Renal cortical epithelial cell (primary cell): Measurements from ENCODE around the gene BIRC6. TPM values are rescaled to one million over a fixed set of nuclear protein-coding genes. Genes with fewer than 3 reads are reported as not detected.
"Not testable (repeated sequence)": the region's sequence is repeated elsewhere in the genome, so short reads cannot be mapped to it uniquely, and the experiment has no call there.

Experiments
- DNase-seq: peaks from one replicate; pipeline ENCODE4 v3.0.0-alpha.2; 2011; ENCODE audit warnings: low read depth
- total RNA-seq: library from RNA; depleted of rRNA; stranded (reverse); fragments of >200 nt; gene quantifications from 2 replicates; pipeline ENCODE4 v1.2.3, GENCODE V29; 2014

The BIRC6 gene, protein sequence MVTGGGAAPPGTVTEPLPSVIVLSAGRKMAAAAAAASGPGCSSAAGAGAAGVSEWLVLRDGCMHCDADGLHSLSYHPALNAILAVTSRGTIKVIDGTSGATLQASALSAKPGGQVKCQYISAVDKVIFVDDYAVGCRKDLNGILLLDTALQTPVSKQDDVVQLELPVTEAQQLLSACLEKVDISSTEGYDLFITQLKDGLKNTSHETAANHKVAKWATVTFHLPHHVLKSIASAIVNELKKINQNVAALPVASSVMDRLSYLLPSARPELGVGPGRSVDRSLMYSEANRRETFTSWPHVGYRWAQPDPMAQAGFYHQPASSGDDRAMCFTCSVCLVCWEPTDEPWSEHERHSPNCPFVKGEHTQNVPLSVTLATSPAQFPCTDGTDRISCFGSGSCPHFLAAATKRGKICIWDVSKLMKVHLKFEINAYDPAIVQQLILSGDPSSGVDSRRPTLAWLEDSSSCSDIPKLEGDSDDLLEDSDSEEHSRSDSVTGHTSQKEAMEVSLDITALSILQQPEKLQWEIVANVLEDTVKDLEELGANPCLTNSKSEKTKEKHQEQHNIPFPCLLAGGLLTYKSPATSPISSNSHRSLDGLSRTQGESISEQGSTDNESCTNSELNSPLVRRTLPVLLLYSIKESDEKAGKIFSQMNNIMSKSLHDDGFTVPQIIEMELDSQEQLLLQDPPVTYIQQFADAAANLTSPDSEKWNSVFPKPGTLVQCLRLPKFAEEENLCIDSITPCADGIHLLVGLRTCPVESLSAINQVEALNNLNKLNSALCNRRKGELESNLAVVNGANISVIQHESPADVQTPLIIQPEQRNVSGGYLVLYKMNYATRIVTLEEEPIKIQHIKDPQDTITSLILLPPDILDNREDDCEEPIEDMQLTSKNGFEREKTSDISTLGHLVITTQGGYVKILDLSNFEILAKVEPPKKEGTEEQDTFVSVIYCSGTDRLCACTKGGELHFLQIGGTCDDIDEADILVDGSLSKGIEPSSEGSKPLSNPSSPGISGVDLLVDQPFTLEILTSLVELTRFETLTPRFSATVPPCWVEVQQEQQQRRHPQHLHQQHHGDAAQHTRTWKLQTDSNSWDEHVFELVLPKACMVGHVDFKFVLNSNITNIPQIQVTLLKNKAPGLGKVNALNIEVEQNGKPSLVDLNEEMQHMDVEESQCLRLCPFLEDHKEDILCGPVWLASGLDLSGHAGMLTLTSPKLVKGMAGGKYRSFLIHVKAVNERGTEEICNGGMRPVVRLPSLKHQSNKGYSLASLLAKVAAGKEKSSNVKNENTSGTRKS (N-terminal part only)
- total RNA-seq: 189 and 290 TPM in 2 replicates

DNA sequence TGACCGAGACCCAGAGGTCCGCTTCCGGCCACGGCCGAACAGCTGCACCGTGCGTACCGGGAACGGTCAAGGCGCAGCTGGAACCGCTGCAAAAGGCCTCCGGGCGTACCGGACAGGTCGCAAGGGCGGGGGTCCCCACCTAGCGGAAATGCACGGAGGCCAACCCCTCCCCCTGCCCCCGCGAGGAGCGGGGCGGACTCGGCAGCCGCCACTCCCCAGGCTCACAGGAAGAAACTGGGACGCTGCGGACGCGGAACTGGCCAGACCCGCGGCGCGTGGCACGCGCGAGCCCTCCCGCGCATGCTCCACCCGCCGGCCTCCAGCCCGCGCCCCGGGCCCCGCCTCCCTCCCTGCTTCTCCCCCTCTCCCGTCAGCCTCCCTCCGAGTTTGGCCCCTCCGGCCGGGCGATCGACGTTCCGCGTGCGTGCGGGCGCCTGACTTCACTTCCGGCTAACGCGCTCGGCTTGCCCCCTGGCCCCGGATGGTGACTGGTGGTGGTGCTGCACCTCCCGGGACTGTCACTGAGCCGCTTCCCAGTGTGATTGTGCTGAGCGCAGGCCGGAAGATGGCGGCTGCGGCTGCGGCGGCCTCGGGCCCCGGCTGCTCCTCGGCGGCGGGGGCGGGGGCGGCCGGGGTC is at the start of gene BIRC6:
BIRC6 (plus strand) TSS at position 343 of the 637 bp plus-strand sequence; CDS start at position 482, 139 bp downstream.
- peak; percentile 83 for DNase-seq

DNA sequence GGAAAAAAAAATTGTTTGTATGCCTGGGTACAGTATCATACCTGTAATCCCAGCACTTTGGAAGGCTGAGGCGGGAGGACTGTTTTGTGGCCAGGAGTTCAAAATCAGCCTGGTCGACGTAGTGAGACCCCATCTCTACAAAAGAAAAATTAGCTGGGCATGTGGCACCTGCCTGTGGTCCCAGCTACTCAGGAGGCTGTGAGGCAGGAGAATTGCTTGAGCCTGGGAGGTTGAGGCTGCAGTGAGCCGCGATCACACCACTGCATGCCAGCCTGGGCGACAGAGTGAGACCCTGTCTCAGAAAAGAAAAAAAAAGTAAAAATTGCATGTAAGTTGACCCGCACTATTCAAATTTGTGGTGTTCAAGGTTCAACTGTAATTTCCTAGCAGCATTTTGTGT is 46.2 kb upstream of the BIRC6 start:
- no peak for DNase-seq

DNA sequence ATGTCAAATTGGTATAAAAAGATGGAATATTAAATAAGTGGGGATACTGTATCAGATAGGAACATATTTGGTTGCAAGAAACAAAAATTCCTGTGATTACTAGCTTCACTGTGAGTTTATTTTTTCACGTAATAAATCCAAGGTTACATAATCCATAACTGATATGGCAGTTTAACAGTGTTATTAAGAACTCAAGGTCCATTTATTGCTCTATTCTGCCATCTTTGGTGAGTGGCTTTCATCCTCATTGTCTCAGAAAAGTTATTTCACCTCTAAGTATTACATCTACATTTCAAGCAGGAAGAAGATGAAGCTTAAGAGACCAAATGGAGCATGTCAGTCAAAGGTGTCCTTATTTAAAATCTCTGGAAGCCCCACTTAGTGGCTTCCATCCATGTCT is 41.9 kb upstream of the BIRC6 start:
- no peak for DNase-seq

DNA sequence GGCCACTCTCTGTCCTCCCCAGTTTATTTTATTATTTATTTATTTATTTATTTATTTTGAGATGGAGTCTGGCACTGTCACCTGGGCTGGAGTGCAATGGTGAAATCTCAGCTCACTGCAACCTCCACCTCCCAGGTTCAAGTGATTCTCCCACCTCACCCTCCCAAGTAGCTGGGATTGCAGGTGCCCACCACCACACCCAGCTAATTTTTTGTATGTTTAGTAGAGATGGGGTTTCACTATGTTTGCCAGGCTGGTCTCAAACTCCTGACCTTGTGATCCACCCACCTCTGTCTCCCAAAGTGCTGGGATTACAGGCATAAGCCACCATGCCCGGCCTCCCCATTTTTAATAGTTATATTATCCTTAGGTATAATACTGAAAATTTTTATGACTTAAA is 28.1 kb upstream of the BIRC6 start:
- DNase-seq: not testable (repeated sequence)

DNA sequence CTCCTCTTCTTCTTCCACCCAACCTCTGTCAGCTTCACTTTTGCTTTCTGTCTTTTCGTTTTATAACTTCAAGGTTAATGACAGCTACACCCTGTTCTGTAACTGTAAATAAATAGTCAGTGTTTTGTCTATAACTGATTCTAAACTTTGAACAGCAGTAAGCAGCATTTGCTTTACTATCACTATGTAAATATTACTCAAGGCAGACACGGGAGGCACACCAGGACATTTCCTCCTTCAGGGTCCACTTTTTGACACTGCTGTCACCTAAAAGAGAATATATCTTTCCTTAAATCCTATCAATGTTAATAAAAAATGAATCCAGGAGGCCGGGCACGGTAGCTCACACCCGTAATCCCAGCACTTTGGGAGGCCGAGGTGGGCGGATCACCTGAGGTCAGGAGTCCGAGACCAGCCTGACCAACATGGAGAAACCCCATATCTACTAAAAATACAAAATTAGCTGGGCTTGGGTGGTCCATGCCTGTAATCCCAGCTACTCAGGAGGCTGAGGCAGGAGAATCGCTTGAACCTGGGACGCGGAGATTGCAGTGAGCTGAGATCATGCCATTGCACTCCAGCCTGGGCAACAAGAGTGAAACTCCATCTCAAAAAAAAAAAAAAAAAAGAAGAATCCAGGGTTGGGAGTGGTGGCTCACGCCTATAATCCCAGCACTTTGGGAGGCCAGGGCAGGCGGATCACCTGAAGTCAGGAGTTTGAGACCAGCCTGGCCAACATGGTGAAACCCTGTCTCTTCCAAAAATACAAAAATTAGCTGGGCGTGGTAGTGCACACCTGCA is 27.4 kb upstream of the BIRC6 start:
- not testable (repeated sequence) for DNase-seq

DNA sequence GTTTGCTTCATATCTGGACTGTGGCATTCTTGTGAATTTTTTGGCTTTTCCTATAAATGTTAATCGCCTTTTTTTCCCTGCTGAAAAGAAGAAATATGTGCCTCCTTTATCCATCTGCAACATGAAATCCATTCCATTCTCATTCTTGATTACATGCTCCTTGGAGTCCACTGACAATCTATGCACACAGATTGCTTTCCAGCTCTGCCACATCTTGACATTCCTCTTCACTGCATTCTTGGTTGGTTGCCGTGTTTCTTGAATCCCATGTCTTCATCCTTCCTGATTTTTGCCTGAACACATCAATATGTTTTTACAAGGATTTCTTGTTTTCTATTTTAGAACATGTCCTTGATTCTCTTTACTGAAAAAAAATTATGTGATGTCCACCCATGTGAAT is 26.7 kb upstream of the BIRC6 start:
- DNase-seq: no peak

DNA sequence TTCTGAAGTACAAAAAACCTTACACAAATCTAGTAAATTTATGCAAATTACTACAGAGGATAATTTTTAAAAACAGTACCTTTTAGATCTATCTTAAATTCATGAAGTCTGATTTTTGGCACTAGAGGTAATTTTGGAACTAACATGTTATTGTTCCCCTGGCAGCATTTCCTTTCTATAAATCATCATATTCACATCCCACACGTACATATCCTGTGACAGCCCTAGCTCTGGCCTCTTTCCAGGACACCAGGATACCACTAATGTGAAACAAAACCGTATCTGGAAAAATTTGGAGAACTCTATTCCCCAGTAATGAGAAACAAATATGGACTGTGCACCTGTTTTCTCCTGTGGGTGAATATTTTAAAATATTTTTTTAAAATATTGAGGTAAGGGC is 14.0 kb upstream of the BIRC6 start:
- DNase-seq: no peak

DNA sequence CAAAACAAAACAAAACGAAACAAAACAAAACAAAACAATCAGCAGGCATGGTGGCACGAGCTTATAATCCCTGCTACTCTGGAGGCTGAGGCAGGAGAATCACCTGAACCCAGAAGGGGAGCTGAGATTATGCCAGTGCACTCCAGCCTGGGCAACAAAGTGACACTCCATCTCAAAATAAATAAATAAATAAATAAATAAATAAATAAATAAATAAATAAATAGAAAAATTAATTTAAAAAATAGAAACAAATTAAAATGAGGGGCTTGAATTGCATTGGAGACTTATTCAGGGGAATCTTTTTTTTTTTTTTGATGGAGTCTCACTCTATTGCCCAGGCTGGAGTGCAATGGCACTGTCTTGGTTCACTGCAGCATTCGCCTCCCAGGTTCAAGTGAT is 6.0 kb upstream of the BIRC6 start:
- not testable (repeated sequence) for DNase-seq

DNA sequence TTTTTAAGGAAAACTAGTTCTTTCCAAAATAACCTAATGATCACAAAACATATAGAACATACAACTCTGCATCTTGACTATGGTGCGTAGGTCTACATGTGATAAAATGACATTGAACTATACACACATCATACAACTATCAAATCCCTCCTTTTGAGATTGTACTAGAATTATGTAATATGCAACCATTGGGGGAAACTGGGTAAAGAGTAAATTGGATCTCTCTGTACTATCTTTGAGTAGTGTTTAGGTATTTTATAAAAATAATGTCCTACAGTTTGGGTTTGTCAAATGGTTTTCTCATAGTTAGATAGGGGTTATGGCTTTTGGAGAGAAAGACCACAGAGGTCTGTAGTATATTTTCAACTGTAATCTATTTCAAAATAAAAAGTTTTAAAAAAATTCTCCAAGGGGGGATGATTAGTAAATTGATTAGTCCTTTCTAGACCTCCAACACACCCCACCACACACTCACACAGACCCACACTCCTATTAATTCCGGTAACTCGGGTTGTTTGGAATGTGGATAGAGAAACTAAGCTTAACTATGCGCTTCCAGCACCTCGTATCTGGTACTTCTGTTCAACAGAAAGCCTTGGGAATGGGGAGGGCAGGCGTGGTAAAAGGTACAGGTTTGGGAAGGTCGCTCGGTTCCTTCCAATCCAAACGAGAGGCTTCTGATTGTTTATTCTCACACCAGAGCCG is 695 bp upstream of the BIRC6 start:
- DNase-seq: peak; percentile 46

DNA sequence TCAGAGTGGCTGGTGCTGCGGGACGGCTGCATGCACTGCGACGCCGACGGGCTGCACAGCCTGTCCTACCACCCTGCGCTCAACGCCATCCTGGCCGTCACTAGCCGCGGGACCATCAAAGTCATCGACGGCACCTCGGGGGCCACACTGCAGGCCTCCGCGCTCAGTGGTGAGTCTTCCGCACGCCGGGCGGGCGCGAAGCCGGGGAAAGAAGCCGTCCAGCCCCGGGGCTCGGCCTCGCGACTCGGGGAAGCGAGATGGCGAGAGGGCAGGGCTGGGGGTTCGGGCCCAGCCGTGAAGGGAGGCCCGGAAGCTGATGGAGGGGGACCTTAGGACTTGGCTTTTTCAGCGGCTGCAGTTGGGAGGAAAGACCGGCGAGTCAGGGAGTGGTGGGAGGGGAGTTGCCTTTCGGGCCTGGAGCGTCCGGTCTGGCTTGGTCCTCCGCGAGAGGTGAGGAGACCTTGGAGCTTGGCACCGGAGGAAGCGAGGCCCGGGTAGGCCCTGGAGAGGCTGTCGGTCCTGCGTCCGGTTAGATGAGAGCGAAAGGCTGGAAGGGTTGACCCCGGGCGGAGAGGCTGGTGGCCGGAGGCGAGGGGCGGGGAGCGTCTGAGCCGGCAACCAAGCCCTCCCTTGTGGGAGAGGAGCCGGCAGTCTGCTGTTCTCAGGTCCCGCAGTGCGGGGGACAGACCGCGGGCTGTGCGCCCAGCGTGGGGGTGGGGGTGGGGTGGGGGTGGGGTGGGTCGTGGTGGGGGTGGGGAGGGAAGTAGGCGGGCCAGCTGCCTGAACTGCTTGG is 691 bp downstream of the BIRC6 start:
- no peak for DNase-seq

DNA sequence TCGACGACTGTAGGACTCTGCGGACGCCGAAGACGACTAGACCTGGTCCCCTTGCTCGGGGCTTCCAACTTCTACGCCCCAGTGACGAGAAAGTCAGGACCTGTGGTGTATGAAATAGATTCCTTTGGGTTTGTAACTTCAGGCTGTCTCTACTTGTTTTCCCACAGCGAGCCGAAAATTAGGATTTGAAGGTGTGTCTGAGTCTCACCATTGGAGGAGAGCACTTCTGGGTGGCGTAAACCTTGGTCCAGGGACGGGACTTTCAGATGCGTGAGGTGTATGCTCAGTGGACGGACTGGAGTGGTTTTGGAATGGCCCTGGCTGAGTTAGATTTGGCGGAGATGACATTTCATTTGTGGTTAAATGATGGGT is 1.3 kb downstream of the BIRC6 start:
- DNase-seq: no peak

DNA sequence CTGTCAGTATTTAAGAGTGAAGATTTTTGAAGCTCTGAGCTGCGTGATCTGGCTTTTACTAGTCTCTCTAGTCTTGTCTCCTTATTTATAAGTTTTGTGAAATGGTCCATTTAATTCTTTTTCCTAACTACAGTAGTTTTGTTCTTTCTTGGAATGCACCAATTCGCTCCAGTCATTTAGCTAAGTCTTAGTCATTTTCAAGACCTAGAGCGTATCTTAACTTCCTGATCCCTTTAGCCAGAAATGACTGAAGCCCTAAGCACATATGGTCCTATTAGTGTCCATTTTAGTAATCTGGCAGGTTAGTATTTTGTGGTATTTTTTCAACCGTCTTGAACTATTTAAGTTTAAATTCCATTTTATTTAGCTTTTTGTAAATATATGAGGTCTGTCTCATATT is 3.6 kb downstream of the BIRC6 start:
- DNase-seq: peak; percentile 68

DNA sequence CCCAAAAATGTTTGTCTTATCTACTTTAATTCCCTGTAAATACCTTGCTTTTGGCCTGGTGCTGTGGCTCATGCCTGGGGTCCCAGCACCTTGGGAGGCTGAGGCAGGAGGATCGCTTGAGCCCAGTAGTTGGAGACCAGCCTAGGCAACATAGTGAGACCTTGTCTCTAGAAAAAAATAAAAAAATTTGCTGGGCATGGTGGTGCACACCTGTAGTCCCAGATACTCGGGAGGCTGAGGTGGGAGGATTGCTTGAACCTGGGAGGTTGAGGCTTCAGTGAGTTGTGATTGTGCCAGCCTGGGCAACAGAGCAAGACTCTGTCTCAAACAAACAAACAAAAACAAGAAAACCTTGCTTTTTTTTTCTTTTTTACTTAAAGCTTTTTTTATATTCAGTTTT is 6.2 kb downstream of the BIRC6 start:
- DNase-seq: not testable (repeated sequence)

DNA sequence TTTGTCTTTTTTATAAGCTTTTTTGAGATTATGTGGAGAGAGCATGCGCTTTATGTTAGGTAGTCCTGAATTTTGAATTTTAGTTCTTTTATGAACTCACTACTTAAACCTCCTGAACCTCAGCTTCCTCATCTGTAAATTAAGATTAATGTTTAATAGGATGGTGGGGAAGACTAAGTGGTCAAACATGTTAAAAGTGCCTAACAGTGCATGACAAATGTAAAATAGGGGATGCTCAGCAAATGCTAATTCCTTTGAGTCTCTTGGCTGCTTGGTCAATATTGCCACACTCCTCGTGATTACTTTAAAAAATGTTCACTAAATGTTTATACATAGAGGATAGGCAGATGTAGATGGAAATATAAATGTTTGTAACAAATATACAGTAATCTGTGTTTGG is 6.8 kb downstream of the BIRC6 start:
- peak; percentile 93 for DNase-seq

DNA sequence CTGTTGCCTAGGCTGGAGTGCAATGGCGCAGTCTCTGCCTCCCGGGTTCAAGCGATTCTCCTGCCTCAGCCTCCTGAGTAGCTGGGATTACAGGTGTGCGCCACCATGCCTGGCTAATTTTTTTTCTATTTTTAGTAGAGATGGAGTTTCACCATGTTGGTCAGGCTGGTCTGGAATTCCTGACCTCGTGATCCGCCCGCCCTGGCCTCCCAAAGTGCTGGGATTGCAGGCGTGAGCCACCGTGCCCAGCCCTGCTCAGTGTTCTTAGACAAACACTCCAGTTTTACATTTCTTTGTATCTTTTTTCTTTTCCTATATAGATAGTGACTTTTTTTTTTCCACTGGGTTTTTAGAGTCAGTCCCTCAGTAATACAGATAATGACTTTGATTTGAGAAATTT is 7.5 kb downstream of the BIRC6 start:
- not testable (repeated sequence) for DNase-seq

DNA sequence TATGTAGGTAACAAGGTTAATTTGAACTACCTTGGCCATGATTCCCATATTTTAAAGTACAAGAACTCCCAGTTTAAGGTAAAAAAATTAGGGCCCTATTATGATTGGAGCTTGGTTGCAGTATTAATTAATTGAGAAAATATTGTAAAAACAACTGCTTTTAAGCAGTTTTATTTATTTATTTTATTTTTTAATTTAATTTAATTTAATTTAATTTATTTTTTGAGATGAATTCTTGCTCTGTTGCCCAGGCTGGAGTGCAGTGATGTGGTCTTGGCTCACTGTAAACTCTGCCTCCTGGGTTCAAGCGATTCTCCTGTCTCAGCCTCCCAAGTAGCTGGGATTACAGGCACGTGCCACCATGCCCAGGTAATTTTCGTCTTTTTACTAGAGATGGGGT is 8.9 kb downstream of the BIRC6 start:
- DNase-seq: not testable (repeated sequence)

DNA sequence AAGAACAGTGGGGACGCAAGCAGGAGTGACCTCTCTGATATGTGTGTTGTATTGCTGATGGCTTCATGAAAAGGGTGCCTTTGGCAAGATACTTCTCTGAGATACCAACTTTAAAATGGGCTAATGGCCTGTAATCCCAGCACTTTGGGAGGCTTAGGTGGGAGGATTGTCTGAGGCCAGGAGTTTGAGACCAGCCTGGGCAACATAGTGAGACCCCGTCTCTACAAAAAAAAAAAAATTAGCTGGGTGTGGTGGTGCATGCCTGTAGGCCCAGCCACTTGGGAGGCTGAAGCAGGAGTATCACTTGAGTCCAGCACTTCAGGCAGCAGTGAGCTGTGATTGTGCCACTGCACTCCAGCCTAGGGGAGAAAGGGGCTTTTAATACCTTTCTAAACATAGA is 9.8 kb downstream of the BIRC6 start:
- DNase-seq: no peak

DNA sequence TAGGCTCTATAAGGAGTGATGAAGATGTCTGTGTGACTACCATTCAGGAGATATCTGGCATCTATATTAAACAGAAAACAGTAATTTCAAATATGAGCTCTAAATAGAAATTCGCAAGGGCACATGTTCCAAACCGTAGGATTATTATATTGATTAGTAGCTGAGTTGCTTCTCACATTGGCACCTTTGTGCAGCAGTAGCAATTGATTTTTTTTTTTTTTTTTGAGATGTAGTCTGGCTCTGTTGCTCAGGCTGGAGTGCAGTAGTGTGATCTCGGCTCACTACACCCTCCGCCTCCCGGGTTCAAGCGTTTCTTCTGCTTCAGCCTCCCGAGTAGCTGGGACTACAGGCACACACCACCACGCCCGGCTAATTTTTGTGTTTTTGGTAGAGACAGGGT is 12.4 kb downstream of the BIRC6 start:
- no peak for DNase-seq

DNA sequence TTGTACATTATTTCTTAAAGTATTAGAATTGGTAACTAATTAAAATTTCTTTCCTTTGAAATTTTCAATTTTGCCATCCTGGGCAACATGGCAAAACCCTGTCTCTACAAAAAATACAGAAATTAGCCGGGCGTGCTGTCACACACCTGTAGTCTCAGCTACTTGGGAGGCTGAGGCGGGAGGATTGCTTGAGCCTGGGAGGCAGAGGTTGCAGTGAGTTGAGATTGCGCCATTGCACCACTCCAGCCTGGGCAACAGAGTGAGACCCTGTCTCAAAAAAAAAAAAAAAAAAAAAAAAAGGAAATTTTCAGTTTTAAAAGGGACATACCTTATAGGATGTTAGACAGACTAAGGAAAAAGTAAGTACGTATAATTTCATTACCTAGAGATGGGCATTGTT is 14.1 kb downstream of the BIRC6 start:
- not testable (repeated sequence) for DNase-seq
